GM12872 (cell line): ENCODE results near the gene MLXIP.

Experiments used
- CTCF ChIP-seq: IDR thresholded peaks from 3 replicates; pipeline ENCODE4 v1.5.1; 2011; ENCODE audit warnings: low read depth, mild to moderate bottlenecking, low read length, moderate library complexity; ENCODE audit not compliant: insufficient read depth

Gene MLXIP

GRCh38 chr12:122064025-122064777 is 14.4 kb upstream of the MLXIP start:
- TF ChIP-seq CTCF, result peak; percentile 36; the same call in 2 of the 3 replicates

DNA sequence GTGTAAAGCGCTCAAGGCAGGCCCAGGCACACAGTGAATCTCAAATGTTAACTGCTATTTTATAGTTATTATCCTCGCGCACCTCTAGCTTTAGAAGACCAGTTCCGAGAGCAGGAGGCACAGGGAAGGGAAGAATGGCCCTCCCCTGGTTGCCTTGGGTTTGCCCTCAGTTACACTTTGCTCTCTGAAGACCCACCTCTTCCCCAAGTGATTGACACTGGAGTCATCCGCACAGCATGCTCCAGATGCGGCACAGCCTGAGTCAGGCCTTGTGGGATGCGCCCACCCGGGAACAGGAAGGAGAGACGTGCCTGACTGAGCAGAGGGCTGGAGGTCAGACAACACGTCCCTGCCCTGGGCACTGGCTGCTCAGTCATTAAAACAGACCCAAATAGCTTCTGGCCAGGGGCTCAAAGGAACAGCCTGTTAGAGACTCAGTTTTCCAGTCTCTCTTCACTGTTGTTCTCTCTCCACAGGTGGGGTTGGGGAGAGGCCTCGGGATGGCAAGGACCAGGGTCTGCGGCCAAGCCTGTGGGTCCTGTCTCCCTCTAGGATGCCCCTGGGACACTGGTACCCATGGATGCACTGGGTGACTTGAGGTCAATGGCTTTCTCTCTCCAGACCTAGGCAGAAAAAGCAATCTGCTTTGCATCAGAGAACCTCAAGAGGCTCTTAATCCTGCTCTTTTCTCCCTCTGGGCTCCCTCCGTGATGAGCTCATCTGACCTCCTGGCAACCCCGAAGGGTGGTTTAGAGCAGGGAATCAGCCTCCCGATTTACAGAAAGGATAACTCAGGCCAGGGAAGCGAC is 13.6 kb upstream of the MLXIP start:
- no peak for TF ChIP-seq CTCF

- TF ChIP-seq CTCF, result no peak
These were observed 11.0 kb upstream of the MLXIP start for GRCh38 chr12:122067548-122067947.

DNA sequence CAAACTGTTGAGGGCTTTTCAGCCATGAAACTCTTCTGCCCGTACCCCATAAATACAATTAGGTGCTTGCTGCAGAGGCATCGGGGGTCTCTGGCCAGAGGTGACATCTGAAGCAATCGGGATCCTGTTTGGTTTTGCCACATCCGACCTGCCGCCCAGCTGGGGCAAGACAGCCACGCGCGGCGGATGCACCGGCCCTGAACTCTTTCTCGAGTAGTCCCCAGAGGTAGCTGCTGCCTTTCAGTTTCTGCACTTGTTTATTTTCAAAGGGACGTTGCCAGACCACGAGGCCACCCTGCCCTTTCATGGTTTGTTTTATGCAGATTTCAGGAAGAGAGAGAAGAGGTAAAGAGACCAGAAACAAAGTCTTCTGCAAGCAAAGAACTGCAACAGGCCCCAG is 10.6 kb upstream of the MLXIP start:
- no peak for TF ChIP-seq CTCF

- no peak for TF ChIP-seq CTCF
These were observed 6.3 kb upstream of the MLXIP start for GRCh38 chr12:122072031-122072970.

GRCh38 chr12:122073815-122074214 is 4.7 kb upstream of the MLXIP start:
- TF ChIP-seq CTCF, result no peak
